Lower leg skin (tissue), 3 donors: ENCODE measurements around the gene ARHGAP44.

ENCODE experiments used
- POLR2A ChIP-seq, 2 donors: fragments of 450-650 bp; IDR thresholded peaks; one replicate each; pipeline ENCODE4 v1.6.1; 2016 to 2017; ENCODE audit warnings: antibody characterized with exemption in 2 of 2, mild to moderate bottlenecking in 1 of 2, moderate library complexity in 1 of 2
- TF ChIP-seq, protein P1 (sequence below), 3 donors: fragments of 450-650 bp; IDR thresholded peaks; one replicate each; pipeline ENCODE4 v1.5.1; 2016; ENCODE audit warnings: antibody characterized with exemption in 3 of 3, mild to moderate bottlenecking in 3 of 3, moderate library complexity in 2 of 3

DNA sequence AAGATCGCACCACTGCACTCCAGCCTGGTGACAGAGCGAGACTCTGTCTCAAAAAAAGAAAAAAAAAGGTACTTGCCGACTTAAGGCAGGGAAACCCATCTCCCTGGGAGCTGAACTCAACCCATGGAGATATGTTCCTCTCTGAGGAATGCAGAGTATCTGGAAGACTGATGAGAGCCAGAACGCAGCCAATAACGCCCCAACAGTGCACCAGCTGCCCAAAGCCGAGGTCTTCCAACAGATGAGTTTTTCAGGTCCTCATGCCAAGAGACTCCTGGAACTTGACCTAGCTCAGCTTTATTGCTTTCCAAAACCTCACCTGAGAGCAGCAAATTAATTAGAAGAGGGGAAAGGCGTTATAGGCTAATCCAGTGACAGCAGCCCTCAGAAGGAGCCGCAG is 219.2 kb downstream of the ARHGAP44 start:
- TF ChIP-seq, protein P1, sequence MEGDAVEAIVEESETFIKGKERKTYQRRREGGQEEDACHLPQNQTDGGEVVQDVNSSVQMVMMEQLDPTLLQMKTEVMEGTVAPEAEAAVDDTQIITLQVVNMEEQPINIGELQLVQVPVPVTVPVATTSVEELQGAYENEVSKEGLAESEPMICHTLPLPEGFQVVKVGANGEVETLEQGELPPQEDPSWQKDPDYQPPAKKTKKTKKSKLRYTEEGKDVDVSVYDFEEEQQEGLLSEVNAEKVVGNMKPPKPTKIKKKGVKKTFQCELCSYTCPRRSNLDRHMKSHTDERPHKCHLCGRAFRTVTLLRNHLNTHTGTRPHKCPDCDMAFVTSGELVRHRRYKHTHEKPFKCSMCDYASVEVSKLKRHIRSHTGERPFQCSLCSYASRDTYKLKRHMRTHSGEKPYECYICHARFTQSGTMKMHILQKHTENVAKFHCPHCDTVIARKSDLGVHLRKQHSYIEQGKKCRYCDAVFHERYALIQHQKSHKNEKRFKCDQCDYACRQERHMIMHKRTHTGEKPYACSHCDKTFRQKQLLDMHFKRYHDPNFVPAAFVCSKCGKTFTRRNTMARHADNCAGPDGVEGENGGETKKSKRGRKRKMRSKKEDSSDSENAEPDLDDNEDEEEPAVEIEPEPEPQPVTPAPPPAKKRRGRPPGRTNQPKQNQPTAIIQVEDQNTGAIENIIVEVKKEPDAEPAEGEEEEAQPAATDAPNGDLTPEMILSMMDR (IDR thresholded peaks at IDR 0.05): no peak
- TF ChIP-seq POLR2A (IDR thresholded peaks at IDR 0.05): no peak
